Stomach (tissue), 9 donors: ENCODE results near the gene MRPL48. TPM values are rescaled to one million over a fixed set of nuclear protein-coding genes. Genes with fewer than 3 reads are reported as not detected.
"Not testable (repeated sequence)": the region's sequence is repeated elsewhere in the genome, so short reads cannot be mapped to it uniquely, and the experiment has no call there.

ENCODE experiments used
- DNase-seq, 2 donors: peaks; one replicate each; pipeline versions ENCODE4 v3.0.0 to v3.0.0-alpha.2; 2013 to 2019
- H3K27ac ChIP-seq, 5 donors: fragments of 200-600 bp in 4 of 5; sonication (generic) in 4 of 5; one replicate each; pipeline ENCODE4 v1.5.1; 2013 to 2019; ENCODE audit warnings: mild to moderate bottlenecking in 1 of 5, moderate library complexity in 1 of 5
- H3K27me3 ChIP-seq, 3 donors: fragments of 200-600 bp; sonication (generic); one replicate each; pipeline ENCODE4 v1.5.1; 2017 to 2019; ENCODE audit warnings: mixed run types in 1 of 3
- H3K36me3 ChIP-seq, 4 donors: fragments of 200-600 bp; sonication (generic); 1 replicate in 3 of 4; 2 replicates in 1 of 4; pipeline ENCODE4 v1.5.1; 2016 to 2019
- H3K4me1 ChIP-seq, 4 donors: fragments of 200-600 bp; sonication (generic); one replicate each; pipeline ENCODE4 v1.5.1; 2016 to 2019
- H3K4me3 ChIP-seq, 4 donors: fragments of 200-600 bp; sonication (generic) in 3 of 4; one replicate each; pipeline ENCODE4 v1.5.1; 2016 to 2019; ENCODE audit warnings: mild to moderate bottlenecking in 1 of 4
- H3K9me3 ChIP-seq, 4 donors: fragments of 200-600 bp; sonication (generic); one replicate each; pipeline ENCODE4 v1.5.1; 2016 to 2019
- CTCF ChIP-seq, 7 experiments: fragments of 450-650 bp in 4 of 7; fragments of 200-600 bp in 3 of 7; sonication (generic) in 3 of 7; IDR thresholded peaks; one replicate each; pipeline ENCODE4 v1.5.1; 2016 to 2019; ENCODE audit warnings: antibody characterized with exemption in 7 of 7, control low read depth in 2 of 7, mild to moderate bottlenecking in 1 of 7
- EP300 ChIP-seq: sonication (generic); formaldehyde crosslinking; IDR thresholded peaks from one replicate; pipeline ENCODE4 v1.6.1; 2017; ENCODE audit warnings: antibody characterized with exemption
- POLR2A ChIP-seq, 4 donors: fragments of 450-650 bp; IDR thresholded peaks; one replicate each; pipeline ENCODE4 v1.6.1; 2016; ENCODE audit warnings: antibody characterized with exemption in 4 of 4, control low read depth in 2 of 4, mild to moderate bottlenecking in 1 of 4, moderate library complexity in 1 of 4
- POLR2AphosphoS5 ChIP-seq, 3 donors: sonication (generic); formaldehyde crosslinking; IDR thresholded peaks; one replicate each; pipeline ENCODE4 v1.6.1; 2016; ENCODE audit warnings: antibody characterized with exemption in 3 of 3
- WGBS, 5 donors: extraction: QIAGEN DNeasy Blood & Tissue Kit in 3 of 5; methylation state at CpG; one replicate each; pipeline versions ENCODE4 v1.1.5 to v1.1.7; 2013 to 2018; 5-methylcytosine and 5-hydroxymethylcytosine counted together
- intact Hi-C: fragments of 100-400 bp; cut with DNase I; formaldehyde crosslinking; loops from one replicate; pipeline ENCODE4 v1.15.1; 2023; ENCODE audit warnings: low total_unique reads
- polyA plus RNA-seq, 3 donors: library from polyadenylated mRNA; stranded (reverse); fragments of 200-250 nt; gene quantifications; one replicate each; pipeline ENCODE4 v1.2.3, GENCODE V29; 2013
- total RNA-seq, 5 donors: library from RNA; depleted of rRNA; stranded (reverse); fragments of >200 nt; gene quantifications; one replicate each; pipeline versions ENCODE4 v1.1.0 to v1.2.3, GENCODE V29; 2014 to 2016
- donor health status: healthy with polysubstance abuse.
- donor health status: Bipolar disorder and iron deficiency.
- donor health status: healthy.

Gene MRPL48
- total and polyA plus RNA-seq, 8 donors = 1.2 to 118 (median 31.0) TPM

- H3K4me1 ChIP-seq = peaks cover 14 to 46% (median 22%) of the 10 kb centered on the region in 4 donors
- WGBS, 5 donors = 71 to 91% (median 77%) methylated on average over 1 of the region's 1 CpG
- H3K36me3 ChIP-seq = peaks cover 0 to 27% (median 24%) of the 10 kb centered on the region in 4 donors
- peak in 1 of 2 donors; percentile 38 for DNase-seq
- intact Hi-C loops = no loop called here
- TF ChIP-seq POLR2AphosphoS5 (IDR thresholded peaks at IDR 0.05) = no peak
- no peak for TF ChIP-seq CTCF (IDR thresholded peaks at IDR 0.05)
- TF ChIP-seq EP300 = no peak
- TF ChIP-seq POLR2A (IDR thresholded peaks at IDR 0.05) = no peak
- H3K27ac ChIP-seq = no peak overlapping the region
- no peaks in the 10 kb centered on the region for H3K9me3 ChIP-seq
- H3K4me3 ChIP-seq = no peak overlapping the region
- H3K27me3 ChIP-seq = no peaks in the 10 kb centered on the region
Measured at GRCh38 chr11:73878771-73879170, 91.1 kb downstream of the MRPL48 start.

- Histone ChIP-seq H3K4me1 (peaks cover 10 to 30% (median 13%) of the 10 kb centered on the region in 4 donors), H3K36me3 (peaks cover 0 to 19% (median 14%) of the 10 kb centered on the region in 4 donors)
- H3K27ac ChIP-seq, H3K4me3 ChIP-seq, H3K27me3 ChIP-seq, DNase-seq, H3K9me3 ChIP-seq, intact Hi-C loops: not testable (repeated sequence)
- 82 to 94% (median 93%) methylated on average over 9 to 10 of the region's 10 CpGs for WGBS, 5 donors
Measured at GRCh38 chr11:73880449-73880848, 92.8 kb downstream of the MRPL48 start.

- Histone ChIP-seq H3K27ac (no peak overlapping the region), H3K27me3 (no peaks in the 10 kb centered on the region), H3K4me1 (peaks cover 0 to 4% (median 0%) of the 10 kb centered on the region in 4 donors), H3K36me3 (peaks cover 10 to 36% (median 34%) of the 10 kb centered on the region in 4 donors), H3K4me3 (no peak overlapping the region), H3K9me3 (no peaks in the 10 kb centered on the region)
- TF ChIP-seq CTCF (IDR thresholded peaks at IDR 0.05) = no peak
- TF ChIP-seq EP300 = no peak
- TF ChIP-seq POLR2AphosphoS5 (IDR thresholded peaks at IDR 0.05) = no peak
- no peak for TF ChIP-seq POLR2A (IDR thresholded peaks at IDR 0.05)
- no peak for DNase-seq
- 86 to 96% (median 90%) methylated on average over 2 of the region's 2 CpGs for whole genome bisulfite sequencing, 5 donors
- intact Hi-C loops = no loop called here
Measured at GRCh38 chr11:73883856-73884255, 96.2 kb downstream of the MRPL48 start.

- 85 to 90% (median 87%) methylated on average over 3 of the region's 3 CpGs for WGBS, 5 donors
- Histone ChIP-seq H3K9me3 (no peaks in the 10 kb centered on the region), H3K36me3 (peaks cover 15 to 75% (median 73%) of the 10 kb centered on the region in 4 donors), H3K27me3 (no peaks in the 10 kb centered on the region), H3K27ac (no peak overlapping the region), H3K4me3 (no peak overlapping the region), H3K4me1 (peaks cover 0 to 10% (median 0%) of the 10 kb centered on the region in 4 donors)
- TF ChIP-seq POLR2A (IDR thresholded peaks at IDR 0.05) (no peak), EP300 (no peak), POLR2AphosphoS5 (IDR thresholded peaks at IDR 0.05) (no peak), CTCF (IDR thresholded peaks at IDR 0.05) (no peak)
- no peak for DNase-seq
- intact Hi-C loops = no loop called here
Measured at GRCh38 chr11:73888244-73888643, 100.6 kb downstream of the MRPL48 start.

DNA sequence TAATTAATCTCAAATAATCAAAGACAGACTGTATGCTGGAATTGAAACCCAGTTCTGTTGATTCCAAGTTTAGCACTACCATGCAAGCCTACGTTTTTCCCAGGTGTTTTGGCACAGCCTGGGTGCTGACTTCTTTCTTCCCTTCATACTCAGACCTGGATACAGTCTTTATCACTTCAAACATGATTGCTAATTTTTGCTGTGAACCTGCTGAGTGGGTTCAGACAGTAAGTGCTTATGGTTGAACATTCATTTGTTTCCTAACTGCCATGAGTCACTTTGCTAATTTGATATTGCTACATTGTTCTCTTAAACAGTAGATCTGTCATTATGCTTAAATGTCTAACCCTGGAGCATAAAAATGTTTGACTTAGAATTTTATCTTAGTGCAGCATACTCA lies 101.3 kb downstream of the MRPL48 start:
- Histone ChIP-seq H3K27ac (no peak overlapping the region), H3K9me3 (no peaks in the 10 kb centered on the region), H3K36me3 (peaks cover 15 to 74% (median 72%) of the 10 kb centered on the region in 4 donors), H3K27me3 (no peaks in the 10 kb centered on the region), H3K4me1 (peaks cover 0 to 10% (median 0%) of the 10 kb centered on the region in 4 donors), H3K4me3 (no peak overlapping the region)
- intact Hi-C loops = no loop called here
- peak in 1 of 2 donors; percentile 24 for DNase-seq
- 6 to 38% (median 22%) methylated on average over 1 of the region's 1 CpG for WGBS, 5 donors
- TF ChIP-seq CTCF (IDR thresholded peaks at IDR 0.05) (no peak), EP300 (no peak), POLR2A (IDR thresholded peaks at IDR 0.05) (no peak), POLR2AphosphoS5 (IDR thresholded peaks at IDR 0.05) (no peak)
